KOPT-K1 (cell line): Measurements from ENCODE around the gene TSR3.

ENCODE experiments used
- H3K27ac ChIP-seq: fragments of 200-600 bp; sonication (generic); 2 replicates; pipeline ENCODE4 v1.5.1; 2016; ENCODE audit warnings: antibody characterized with exemption, mild to moderate bottlenecking, low read depth, low read length; ENCODE audit not compliant: poor library complexity, severe bottlenecking
- H3K36me3 ChIP-seq: fragments of 200-600 bp; sonication (generic); 2 replicates; pipeline ENCODE4 v1.5.1; 2017; ENCODE audit warnings: antibody characterized with exemption, mild to moderate bottlenecking, low read length, moderate library complexity; ENCODE audit not compliant: insufficient read depth
- H3K9me3 ChIP-seq: fragments of 200-600 bp; sonication (generic); 2 replicates; pipeline ENCODE4 v1.5.1; 2017; ENCODE audit warnings: antibody characterized with exemption, low read length, mild to moderate bottlenecking; ENCODE audit not compliant: insufficient read depth, poor library complexity, severe bottlenecking

Gene TSR3

DNA sequence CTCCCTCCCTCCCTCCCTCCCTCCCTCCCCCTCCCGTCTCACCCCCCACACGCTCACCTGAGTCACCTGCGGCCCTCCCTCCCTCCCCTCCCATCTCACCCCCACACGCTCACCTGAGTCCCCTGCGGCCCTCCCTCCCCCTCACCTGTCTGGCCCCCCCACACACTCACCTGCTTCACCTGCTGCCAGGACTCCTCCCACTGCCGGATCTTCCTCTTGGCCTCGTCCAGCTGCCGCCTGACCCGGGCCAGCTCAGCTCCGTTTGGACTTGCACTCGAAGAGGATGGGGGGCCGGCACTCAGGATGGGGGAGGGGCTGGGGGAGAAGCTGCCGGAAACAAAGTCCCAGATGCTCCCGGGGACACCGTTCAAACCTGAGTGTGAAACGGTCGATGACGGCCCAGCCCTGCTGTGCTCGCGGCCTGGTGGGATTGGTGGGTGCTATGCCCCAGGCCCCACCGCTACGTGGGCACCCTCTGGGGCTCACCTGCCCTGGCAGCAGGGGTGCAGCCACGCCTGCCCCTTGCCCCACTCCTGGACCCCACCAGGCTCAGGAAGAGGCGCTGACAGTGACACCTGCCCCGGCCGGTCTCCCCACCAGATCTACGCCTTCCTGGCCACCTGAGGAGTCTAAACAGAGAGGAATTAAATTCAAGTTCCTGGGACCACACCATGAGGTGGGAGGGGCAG lies 16.0 kb upstream of the TSR3 start:
- no peak overlapping the region for H3K27ac ChIP-seq
- H3K36me3 ChIP-seq: peaks cover 58% of the 10 kb centered on the region
- no peaks in the 10 kb centered on the region for H3K9me3 ChIP-seq

DNA sequence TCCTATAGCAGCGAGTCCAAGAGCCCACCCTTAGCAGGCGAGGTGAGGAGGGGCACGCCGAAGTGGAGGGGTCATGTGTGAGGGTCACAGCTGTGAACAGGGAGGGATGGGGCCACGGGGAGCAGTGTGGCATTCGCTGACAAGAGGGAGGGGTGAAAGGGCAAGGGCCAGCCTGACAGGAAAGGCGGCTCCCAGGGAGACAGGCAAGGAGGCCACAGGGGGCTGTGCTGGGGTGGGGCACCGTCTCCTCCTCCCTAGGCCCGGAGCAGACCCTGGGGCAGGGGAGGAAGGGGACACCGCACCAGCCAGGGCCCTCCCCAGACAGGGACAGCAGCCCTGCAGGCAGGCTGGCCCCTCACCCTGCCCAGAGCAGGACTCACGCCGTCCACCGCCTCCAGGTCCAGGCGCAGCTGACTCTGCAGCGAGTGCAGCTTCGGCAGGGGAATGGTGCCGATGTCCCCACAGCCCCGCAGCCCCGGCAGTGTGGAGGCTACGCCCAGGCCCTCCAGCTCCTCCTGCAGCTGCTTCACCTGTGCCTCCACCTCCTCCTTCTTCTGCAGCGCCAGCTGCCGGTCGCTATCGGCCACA lies 15.1 kb upstream of the TSR3 start:
- Histone ChIP-seq H3K36me3 (peaks cover 67% of the 10 kb centered on the region), H3K9me3 (no peaks in the 10 kb centered on the region), H3K27ac (no peak overlapping the region)

DNA sequence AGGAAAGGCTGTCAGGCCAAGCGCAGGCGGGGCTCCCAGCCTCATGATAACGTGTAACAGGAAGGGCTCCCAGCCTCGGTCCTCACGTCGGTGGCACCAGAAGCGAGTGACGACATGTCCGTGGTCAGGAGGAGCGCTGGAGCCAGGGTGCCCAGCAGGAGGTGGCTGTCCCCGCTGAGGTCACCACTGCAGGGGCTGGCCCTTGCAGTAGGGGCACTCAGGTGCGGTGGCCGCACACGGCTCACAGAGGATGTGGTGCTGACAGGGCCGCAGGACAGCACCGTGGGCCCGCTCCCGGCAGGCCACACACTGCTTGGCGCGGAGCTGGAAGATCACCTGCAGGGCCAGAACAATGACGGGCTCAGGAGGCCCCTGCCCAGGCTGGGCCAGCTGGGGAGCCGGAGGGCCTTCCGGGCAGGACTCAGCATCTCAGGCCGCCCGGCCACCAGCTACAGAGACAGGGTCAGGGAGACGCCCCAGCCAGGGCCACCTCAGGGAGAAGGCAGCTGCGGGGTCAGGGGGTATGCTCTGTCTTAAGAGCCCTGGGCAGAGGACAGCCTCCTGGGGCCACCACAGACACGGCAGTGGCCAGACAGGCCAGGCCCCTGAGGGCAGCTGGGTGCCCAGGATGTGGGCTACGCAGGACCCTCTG lies 14.5 kb upstream of the TSR3 start:
- Histone ChIP-seq H3K36me3 (peaks cover 71% of the 10 kb centered on the region), H3K9me3 (no peaks in the 10 kb centered on the region), H3K27ac (no peak overlapping the region)

DNA sequence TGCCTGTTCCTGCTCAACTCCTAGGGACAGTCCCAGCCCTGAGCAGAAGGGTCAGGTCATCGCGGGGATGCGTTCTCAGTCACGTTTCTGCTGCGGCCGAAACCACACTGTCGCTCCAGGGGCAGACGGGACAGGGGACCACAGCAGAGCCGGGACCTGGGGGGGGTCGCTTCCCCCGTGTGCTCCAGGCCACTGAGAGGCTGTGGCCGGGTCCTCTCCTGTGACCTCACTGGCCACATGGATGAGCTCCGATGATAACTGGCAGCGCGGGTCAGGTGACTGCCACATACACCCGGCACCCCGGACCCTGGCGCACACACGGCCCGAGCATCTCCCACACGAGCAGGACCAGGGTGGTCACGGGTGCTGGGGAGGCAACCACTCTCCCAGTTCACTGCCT lies 12.8 kb upstream of the TSR3 start:
- H3K27ac ChIP-seq: no peak overlapping the region
- H3K36me3 ChIP-seq: peaks cover 74% of the 10 kb centered on the region
- no peaks in the 10 kb centered on the region for H3K9me3 ChIP-seq

DNA sequence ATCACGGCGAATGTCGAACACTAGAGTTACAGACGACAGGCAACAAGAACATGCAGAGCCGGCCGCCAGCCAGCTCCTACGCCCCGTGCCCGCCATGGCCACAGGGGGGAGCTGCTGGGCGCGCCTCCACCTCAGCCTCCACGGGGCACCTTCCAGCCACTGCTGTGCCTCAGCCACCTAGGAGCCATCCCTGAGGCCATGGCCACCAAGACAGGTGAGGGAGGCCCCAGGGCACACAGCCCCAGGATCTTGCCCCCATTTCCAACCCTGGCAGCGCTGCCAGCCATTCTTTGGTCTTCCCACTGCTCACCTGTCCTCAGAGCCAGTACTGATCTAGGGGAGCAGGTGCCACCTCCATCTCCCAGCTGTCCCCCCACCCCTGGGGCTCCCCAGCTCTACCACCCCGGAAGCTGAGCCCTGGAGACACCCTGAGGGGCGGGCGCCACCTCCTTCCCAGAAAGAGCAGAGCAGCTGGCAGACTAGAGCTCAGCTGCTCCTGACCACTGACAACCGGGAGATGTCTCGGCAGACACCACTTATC lies 11.9 kb upstream of the TSR3 start:
- no peaks in the 10 kb centered on the region for H3K9me3 ChIP-seq
- peaks cover 78% of the 10 kb centered on the region for H3K36me3 ChIP-seq
- no peak overlapping the region for H3K27ac ChIP-seq

DNA sequence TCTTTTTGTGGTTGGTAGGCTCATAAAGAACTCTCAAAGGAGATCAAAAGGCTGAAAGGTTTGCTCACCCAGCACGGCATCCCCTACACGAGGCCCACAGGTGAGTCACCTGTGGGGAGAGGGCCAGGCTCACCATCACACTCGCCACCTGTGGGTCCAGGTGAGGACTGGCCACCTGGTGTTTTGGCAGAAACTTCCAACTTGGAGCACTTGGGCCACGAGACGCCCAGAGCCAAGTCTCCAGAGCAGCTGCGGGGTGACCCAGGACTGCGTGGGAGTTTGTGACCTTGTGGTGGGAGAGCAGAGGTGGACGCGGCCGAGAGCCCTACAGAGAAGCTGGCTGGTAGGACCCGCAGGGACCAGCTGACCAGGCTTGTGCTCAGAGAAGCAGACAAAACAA lies 11.1 kb upstream of the TSR3 start:
- H3K36me3 ChIP-seq: peaks cover 77% of the 10 kb centered on the region
- no peak overlapping the region for H3K27ac ChIP-seq
- no peaks in the 10 kb centered on the region for H3K9me3 ChIP-seq

DNA sequence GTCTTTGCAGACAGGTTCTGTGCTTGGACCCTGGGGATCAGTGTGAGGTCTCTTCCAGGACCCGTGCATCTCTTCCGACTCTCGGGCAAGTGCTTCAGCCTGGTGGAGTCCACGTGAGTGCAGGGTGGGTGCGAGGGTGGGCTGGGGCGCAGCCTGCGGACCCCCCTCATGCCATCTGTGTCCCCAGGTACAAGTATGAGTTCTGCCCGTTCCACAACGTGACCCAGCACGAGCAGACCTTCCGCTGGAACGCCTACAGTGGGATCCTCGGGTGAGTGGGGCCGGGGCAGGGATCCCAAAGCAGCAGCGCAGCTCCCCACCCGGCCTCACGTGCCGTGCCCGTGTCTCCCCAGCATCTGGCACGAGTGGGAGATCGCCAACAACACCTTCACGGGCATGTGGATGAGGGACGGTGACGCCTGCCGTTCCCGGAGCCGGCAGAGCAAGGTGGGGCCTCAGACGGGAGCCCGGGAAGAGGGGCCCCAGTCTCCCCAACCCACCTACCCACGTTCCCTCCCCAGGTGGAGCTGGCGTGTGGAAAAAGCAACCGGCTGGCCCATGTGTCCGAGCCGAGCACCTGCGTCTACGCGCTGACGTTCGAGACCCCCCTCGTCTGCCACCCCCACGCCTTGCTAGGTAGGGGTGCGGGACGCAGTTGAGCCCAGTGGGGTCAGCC lies 10.1 kb upstream of the TSR3 start:
- H3K36me3 ChIP-seq: peaks cover 73% of the 10 kb centered on the region
- H3K27ac ChIP-seq: no peak overlapping the region
- H3K9me3 ChIP-seq: no peaks in the 10 kb centered on the region

DNA sequence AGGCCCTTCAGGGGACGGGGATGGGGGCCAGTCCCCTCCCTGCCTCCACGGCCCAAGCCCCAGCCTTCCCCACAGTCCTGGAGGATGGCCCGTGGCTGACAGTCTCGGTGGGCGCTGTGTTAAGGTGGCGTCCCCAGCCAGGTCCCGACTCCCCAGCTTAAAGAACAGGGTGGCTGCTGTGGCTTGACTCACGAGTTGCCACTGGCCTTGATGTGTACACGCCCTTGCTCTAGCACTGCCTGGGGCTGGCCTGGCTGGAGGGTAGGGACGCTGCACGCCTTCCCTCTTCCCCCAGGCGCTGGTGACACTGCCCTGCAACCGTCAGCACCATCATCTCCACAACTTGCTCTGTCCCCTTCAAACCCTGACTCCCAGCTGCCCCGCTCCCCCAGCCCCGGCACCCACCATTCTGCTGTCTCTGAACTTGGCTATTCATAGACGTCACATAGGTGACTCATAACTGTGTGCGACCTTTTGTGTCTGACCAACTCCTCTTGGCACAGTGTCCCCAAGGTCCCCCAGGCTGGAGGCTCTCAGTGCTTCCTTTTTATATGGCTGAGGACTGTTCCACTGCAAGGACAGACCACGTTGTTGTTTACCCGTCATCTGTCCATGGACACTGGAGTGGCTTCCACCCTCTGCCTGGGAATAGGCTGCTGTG lies 6.4 kb upstream of the TSR3 start:
- H3K36me3 ChIP-seq: peaks cover 37% of the 10 kb centered on the region
- no peaks in the 10 kb centered on the region for H3K9me3 ChIP-seq
- no peak overlapping the region for H3K27ac ChIP-seq

DNA sequence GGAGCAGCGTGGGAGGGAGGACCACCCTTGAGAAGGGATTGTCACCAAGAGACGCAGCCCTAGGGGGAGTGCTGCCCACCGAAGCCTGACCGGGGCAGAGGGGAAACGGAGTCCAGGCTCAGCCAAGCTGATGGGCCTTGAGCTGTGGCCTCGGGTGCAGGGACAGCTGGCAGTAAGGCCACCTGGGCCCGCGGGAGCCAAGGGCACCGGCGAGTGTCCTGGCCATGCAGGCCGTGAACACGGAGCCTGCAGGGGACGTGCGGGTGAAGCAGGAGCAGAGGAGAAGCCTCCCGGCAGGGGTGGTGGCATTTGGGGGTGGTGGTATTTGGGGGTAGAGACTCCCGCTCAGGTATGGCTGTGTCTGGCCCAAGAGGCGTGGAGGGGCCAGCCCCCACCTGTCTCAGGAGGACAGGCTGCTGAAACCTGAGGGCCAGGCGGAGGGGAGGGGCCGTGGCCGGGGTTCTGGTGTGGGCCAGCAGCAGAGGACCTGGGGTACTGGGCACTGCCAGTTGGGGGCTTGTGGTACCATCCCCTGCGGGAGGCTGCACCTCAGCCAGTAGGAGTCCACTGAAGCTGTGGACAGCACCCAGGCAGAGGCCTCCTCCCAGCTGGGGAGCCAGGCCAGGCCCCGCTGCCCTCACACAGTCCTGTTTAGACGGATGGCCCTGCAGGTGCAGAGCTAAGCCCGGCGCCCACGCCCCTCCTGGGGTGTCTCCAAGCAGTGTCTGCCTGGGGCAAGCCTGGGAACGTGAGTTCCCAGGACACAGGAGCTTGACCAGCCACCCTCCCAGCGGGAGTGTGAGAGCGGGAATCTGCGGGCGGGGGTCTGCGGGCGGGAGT lies 4.6 kb upstream of the TSR3 start:
- peaks cover 20% of the 10 kb centered on the region; the same call in 1 of the 2 replicates for H3K36me3 ChIP-seq
- no peak overlapping the region for H3K27ac ChIP-seq

DNA sequence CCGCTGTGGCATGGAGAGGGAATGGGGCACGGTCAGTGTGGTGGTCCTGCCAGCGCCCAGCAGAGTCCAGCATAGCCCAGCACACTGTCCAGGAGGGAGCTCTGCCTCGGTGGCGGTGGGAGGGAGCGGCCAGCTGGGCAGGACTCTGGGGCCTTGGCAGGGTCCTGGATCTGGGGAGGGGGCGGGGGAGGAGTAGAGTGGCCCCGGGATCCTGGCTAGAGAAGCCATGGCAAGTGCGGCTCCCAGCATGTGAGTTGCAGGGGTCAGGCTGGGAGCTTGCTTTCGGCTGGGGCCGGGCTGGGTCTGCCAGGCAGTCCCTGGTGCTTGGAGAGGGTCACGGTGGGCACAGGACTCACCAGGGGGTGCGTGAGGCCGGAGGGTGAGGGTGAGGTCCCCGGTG lies 3.9 kb upstream of the TSR3 start:
- Histone ChIP-seq H3K27ac (no peak overlapping the region), H3K36me3 (peaks cover 14% of the 10 kb centered on the region; the same call in 1 of the 2 replicates), H3K9me3 (no peaks in the 10 kb centered on the region)

More for the DNA sequence above, 4.6 kb upstream of the TSR3 start:
- no peaks in the 10 kb centered on the region for H3K9me3 ChIP-seq

DNA sequence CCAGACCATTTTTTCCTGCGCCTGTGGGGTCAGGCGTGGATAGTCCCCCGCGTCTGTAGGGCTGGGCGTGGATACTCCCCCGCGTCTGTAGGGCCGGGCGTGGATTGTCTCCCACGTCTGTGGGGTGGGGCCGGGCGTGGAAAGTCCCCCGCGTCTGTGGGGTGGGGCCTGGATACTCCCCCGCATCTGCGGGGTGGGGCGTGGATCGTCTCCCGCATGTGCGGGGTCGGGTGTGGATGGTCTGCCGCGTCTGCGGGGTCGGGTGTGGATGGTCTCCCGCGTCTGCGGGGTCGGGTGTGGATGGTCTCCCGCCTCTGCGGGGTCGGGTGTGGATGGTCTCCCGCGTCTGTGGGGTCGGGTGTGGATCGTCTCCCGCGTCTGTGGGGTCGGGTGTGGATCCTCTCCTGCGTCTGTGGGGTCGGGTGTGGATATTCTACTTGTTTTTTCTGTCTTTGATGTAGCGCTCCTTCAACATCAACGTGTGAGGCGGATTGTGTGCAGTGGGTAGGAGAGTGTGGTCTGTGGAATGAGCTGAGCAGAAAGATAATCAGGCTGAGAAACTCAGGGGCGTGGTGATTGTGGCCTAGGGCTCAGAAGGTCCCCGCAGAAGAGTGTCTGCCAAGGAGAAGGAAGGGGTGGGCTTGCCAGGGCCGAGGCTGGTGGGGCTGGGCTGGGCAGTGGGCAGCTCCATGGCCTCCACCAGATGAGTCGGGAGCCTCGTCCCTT lies 3.3 kb upstream of the TSR3 start:
- no peak overlapping the region for H3K27ac ChIP-seq
- H3K36me3 ChIP-seq: peaks cover 14% of the 10 kb centered on the region; the same call in 1 of the 2 replicates
- H3K9me3 ChIP-seq: no peaks in the 10 kb centered on the region

DNA sequence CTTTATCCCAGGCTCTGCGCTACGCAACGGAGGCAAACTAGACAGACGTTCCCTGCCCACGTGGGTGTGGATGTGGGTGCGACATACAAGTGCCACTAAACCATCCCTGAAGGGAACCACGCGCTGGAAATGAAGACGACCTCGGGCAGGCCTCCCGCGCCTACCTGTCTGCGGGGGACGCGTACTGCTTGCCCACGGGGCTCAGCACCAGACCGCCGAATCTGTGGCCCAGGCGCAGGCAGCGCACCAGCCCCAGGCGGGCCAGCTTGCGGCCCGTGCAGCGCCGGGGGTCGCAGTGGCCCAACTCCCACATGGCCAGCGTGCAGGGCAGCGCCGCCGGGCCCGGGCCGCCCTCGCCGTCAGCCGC lies 480 bp downstream of the TSR3 start:
- Histone ChIP-seq H3K27ac (peak overlapping the region; percentile 67), H3K36me3 (peaks cover 23% of the 10 kb centered on the region; the same call in 1 of the 2 replicates), H3K9me3 (no peaks in the 10 kb centered on the region)

DNA sequence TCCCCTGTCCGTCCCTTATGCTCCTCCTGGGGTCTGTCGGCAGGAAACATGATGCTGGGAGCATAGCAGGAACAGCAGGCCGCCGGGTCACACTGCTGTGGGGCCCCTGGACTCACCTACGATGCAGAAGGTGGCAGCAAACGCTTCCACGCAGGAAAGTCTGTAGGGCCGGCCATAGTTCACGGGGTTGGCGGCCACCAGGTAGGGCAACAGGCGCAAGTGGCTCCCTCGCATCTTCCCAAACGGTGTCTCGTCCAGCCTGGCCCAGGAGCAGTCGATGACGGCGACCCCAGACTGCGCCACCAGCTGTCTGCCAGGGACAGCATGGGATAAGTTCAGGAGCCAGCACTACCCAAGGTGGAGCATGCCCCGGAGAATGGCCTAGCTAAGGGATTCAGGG lies 987 bp downstream of the TSR3 start:
- peaks cover 23% of the 10 kb centered on the region; the same call in 1 of the 2 replicates for H3K36me3 ChIP-seq
- H3K9me3 ChIP-seq: no peaks in the 10 kb centered on the region
- H3K27ac ChIP-seq: peak overlapping the region; percentile 67
